ENCODE results near the gene PLPP4. TPM values are rescaled to one million over a fixed set of nuclear protein-coding genes. Genes with fewer than 3 reads are reported as not detected.

The PLPP4 gene
- polyA plus RNA-seq, 2 donors = not detected

DNA sequence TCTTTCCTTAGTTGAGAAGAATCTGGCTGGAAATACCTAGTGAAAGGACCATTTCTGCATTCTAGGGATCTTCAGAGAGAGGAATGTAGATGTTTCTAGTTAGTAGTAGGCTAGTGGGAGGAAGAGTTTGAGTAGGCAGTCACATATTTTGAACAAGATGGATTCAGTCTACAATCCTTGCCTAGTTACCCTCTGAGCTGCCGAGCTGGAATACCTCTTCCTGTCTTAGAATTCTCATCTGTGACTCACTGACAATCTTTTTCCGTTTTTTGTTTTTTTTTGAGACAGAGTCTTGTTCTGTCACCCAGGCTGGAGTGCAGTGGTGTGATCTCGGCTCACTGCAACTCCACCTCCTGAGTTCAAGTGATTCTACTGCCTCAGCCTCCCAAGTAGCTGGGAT, 30.7 kb upstream of the PLPP4 start:
- no peaks in the 10 kb centered on the region for H3K4me1 ChIP-seq (ENCODE audit: control insufficient read depth in 2 of 2, insufficient read depth in 2 of 2, low read length in 1 of 2)
- WGBS, 2 donors = 72 to 74% methylated on average over 3 of the region's 3 CpGs
- H3K27me3 ChIP-seq (ENCODE audit: control insufficient read depth in 1 of 2, insufficient read depth in 2 of 2, low read length in 2 of 2) = no peaks in the 10 kb centered on the region
- no peak overlapping the region for H3K27ac ChIP-seq (ENCODE audit: low read depth in 2 of 2, low read length in 1 of 2)
- H3K4me3 ChIP-seq (ENCODE audit: low read depth in 1 of 2, low read length in 2 of 2) = no peak overlapping the region
- H3K36me3 ChIP-seq (ENCODE audit: control insufficient read depth in 2 of 2, insufficient read depth in 2 of 2, low read length in 1 of 2) = no peaks in the 10 kb centered on the region
- H3K9me3 ChIP-seq (ENCODE audit: control insufficient read depth in 2 of 2, insufficient read depth in 1 of 2, low read depth in 1 of 2, low read length in 1 of 2) = no peaks in the 10 kb centered on the region

DNA sequence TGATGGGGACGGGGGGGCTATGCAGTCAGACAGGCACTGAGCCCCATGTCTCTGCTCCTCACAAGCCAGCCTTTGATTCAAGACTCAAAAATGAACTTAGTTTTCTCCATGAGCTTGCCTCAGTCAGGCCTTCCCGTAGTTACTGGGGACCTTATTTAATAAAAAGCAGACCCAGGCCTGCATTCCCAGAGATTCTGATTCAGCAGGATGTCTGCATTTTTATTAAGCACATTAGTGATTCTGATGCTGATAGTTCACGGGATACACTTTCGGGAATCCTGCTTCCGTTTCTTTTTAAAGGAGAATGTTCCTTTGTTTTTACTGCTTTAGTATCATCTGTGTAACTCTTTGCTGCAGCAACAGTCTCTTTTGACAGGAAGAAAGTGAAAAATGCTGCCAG, 28.3 kb upstream of the PLPP4 start:
- Histone ChIP-seq H3K36me3 (ENCODE audit: control insufficient read depth in 2 of 2, insufficient read depth in 2 of 2, low read length in 1 of 2) (no peaks in the 10 kb centered on the region), H3K4me1 (ENCODE audit: control insufficient read depth in 2 of 2, insufficient read depth in 2 of 2, low read length in 1 of 2) (no peaks in the 10 kb centered on the region), H3K4me3 (ENCODE audit: low read depth in 1 of 2, low read length in 2 of 2) (no peak overlapping the region), H3K9me3 (ENCODE audit: control insufficient read depth in 2 of 2, insufficient read depth in 1 of 2, low read depth in 1 of 2, low read length in 1 of 2) (no peaks in the 10 kb centered on the region), H3K27me3 (ENCODE audit: control insufficient read depth in 1 of 2, insufficient read depth in 2 of 2, low read length in 2 of 2) (no peaks in the 10 kb centered on the region), H3K27ac (ENCODE audit: low read depth in 2 of 2, low read length in 1 of 2) (no peak overlapping the region)
- 70 to 75% methylated on average over 5 of the region's 5 CpGs for WGBS, 2 donors

- H3K36me3 ChIP-seq (ENCODE audit: control insufficient read depth in 2 of 2, insufficient read depth in 2 of 2, low read length in 1 of 2) = no peaks in the 10 kb centered on the region
- 71 to 77% methylated on average over 5 of the region's 5 CpGs for WGBS, 2 donors
Measured at GRCh38 chr10:120429395-120429794, 27.6 kb upstream of the PLPP4 start.

DNA sequence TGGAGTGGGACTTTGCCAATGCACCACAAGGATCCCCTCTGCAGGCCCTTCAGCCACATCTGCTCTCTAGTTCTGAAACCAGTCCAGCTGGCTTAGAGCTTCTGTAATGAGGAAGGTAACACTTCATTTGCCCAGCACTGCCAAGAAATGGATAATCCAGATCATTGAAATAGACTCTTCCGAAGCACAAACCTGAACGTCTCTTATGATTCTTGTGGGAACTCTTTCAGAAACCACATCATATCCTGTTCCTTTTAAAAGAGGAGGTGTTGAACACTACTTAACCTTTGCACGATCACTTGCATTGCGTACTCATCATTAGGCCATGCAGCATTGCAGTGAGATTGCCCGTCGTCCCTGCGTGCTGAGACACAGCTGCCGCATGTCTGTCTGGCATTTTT, 25.8 kb upstream of the PLPP4 start:
- H3K4me3 ChIP-seq (ENCODE audit: low read depth in 1 of 2, low read length in 2 of 2) = no peak overlapping the region
- H3K36me3 ChIP-seq (ENCODE audit: control insufficient read depth in 2 of 2, insufficient read depth in 2 of 2, low read length in 1 of 2) = no peaks in the 10 kb centered on the region
- no peaks in the 10 kb centered on the region for H3K9me3 ChIP-seq (ENCODE audit: control insufficient read depth in 2 of 2, insufficient read depth in 1 of 2, low read depth in 1 of 2, low read length in 1 of 2)
- no peak overlapping the region for H3K27ac ChIP-seq (ENCODE audit: low read depth in 2 of 2, low read length in 1 of 2)
- WGBS, 2 donors = 37 to 54% methylated on average over 8 of the region's 8 CpGs
- H3K4me1 ChIP-seq (ENCODE audit: control insufficient read depth in 2 of 2, insufficient read depth in 2 of 2, low read length in 1 of 2) = no peaks in the 10 kb centered on the region
- H3K27me3 ChIP-seq (ENCODE audit: control insufficient read depth in 1 of 2, insufficient read depth in 2 of 2, low read length in 2 of 2) = no peaks in the 10 kb centered on the region

More at GRCh38 chr10:120429395-120429794, 27.6 kb upstream of the PLPP4 start:
- Histone ChIP-seq H3K4me1 (ENCODE audit: control insufficient read depth in 2 of 2, insufficient read depth in 2 of 2, low read length in 1 of 2) (no peaks in the 10 kb centered on the region), H3K27ac (ENCODE audit: low read depth in 2 of 2, low read length in 1 of 2) (no peak overlapping the region), H3K4me3 (ENCODE audit: low read depth in 1 of 2, low read length in 2 of 2) (no peak overlapping the region), H3K9me3 (ENCODE audit: control insufficient read depth in 2 of 2, insufficient read depth in 1 of 2, low read depth in 1 of 2, low read length in 1 of 2) (no peaks in the 10 kb centered on the region), H3K27me3 (ENCODE audit: control insufficient read depth in 1 of 2, insufficient read depth in 2 of 2, low read length in 2 of 2) (no peaks in the 10 kb centered on the region)

- Histone ChIP-seq H3K27me3 (ENCODE audit: control insufficient read depth in 1 of 2, insufficient read depth in 2 of 2, low read length in 2 of 2) (no peaks in the 10 kb centered on the region), H3K9me3 (ENCODE audit: control insufficient read depth in 2 of 2, insufficient read depth in 1 of 2, low read depth in 1 of 2, low read length in 1 of 2) (no peaks in the 10 kb centered on the region), H3K27ac (ENCODE audit: low read depth in 2 of 2, low read length in 1 of 2) (no peak overlapping the region), H3K36me3 (ENCODE audit: control insufficient read depth in 2 of 2, insufficient read depth in 2 of 2, low read length in 1 of 2) (no peaks in the 10 kb centered on the region), H3K4me1 (ENCODE audit: control insufficient read depth in 2 of 2, insufficient read depth in 2 of 2, low read length in 1 of 2) (no peaks in the 10 kb centered on the region), H3K4me3 (ENCODE audit: low read depth in 1 of 2, low read length in 2 of 2) (no peak overlapping the region)
- 57 to 63% methylated on average over 3 of the region's 3 CpGs for WGBS, 2 donors
Measured at GRCh38 chr10:120432209-120432608, 24.8 kb upstream of the PLPP4 start.

- WGBS, 2 donors = 69 to 73% methylated on average over 3 of the region's 3 CpGs
Measured at GRCh38 chr10:120433141-120433540, 23.9 kb upstream of the PLPP4 start.

DNA sequence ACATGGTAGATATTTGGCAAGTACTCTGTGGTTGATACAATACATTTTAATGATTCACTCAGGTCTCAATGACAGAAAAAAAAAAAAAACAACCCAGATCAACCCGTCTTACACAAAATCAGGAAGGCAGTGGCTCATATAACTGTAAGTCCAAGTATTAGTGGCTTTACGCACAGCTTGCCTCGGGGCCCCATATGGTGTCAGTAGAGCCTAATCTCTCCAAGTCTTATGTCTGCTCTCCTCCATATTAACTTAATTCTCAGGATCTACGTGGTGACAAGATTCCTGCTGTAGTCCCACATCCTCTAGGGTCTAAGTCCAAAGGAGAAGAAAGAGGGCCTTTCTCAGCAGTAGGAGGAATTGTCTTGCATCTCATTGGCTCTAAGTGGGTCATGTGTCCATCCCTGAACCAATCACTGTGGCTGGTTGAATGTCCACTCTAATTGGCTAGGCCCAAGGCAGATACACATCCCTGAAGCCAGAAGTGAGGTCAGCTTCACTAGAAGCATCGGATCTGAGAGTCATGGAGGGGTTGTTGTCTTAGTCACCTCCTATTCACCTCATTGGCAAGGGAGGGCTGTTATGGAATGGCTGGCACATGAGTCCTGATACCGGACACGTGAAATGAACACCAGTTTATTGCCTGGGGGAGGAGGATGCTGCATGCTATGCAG, 20.5 kb upstream of the PLPP4 start:
- H3K9me3 ChIP-seq (ENCODE audit: control insufficient read depth in 2 of 2, insufficient read depth in 1 of 2, low read depth in 1 of 2, low read length in 1 of 2) = no peaks in the 10 kb centered on the region
- no peaks in the 10 kb centered on the region for H3K27me3 ChIP-seq (ENCODE audit: control insufficient read depth in 1 of 2, insufficient read depth in 2 of 2, low read length in 2 of 2)
- H3K36me3 ChIP-seq (ENCODE audit: control insufficient read depth in 2 of 2, insufficient read depth in 2 of 2, low read length in 1 of 2) = no peaks in the 10 kb centered on the region
- 78 to 80% methylated on average over 7 of the region's 7 CpGs for WGBS, 2 donors
- no peaks in the 10 kb centered on the region for H3K4me1 ChIP-seq (ENCODE audit: control insufficient read depth in 2 of 2, insufficient read depth in 2 of 2, low read length in 1 of 2)
- H3K4me3 ChIP-seq (ENCODE audit: low read depth in 1 of 2, low read length in 2 of 2) = no peak overlapping the region
- no peak overlapping the region for H3K27ac ChIP-seq (ENCODE audit: low read depth in 2 of 2, low read length in 1 of 2)

More at GRCh38 chr10:120433141-120433540, 23.9 kb upstream of the PLPP4 start:
- Histone ChIP-seq H3K9me3 (ENCODE audit: control insufficient read depth in 2 of 2, insufficient read depth in 1 of 2, low read depth in 1 of 2, low read length in 1 of 2) (no peaks in the 10 kb centered on the region), H3K27ac (ENCODE audit: low read depth in 2 of 2, low read length in 1 of 2) (no peak overlapping the region), H3K4me1 (ENCODE audit: control insufficient read depth in 2 of 2, insufficient read depth in 2 of 2, low read length in 1 of 2) (no peaks in the 10 kb centered on the region), H3K4me3 (ENCODE audit: low read depth in 1 of 2, low read length in 2 of 2) (no peak overlapping the region), H3K36me3 (ENCODE audit: control insufficient read depth in 2 of 2, insufficient read depth in 2 of 2, low read length in 1 of 2) (no peaks in the 10 kb centered on the region), H3K27me3 (ENCODE audit: control insufficient read depth in 1 of 2, insufficient read depth in 2 of 2, low read length in 2 of 2) (no peaks in the 10 kb centered on the region)

DNA sequence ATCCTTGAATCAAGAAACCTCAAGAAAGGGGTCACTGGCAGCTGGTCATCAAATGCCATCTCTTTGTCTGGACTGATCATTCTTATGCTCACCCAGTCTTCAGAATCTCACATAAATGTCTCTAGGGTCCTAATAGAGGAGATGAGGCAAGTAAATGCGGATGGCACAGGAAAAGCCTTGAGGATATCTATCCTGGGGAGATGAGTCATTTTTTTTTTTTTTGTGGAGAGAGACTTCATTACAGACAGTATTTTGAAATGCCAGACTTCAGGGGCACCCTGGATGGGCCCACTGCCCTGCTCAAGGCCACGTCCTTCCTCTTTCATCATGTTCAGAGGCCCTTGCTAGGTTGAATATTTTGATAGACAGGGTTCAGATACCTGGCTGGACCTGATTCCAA, 19.5 kb upstream of the PLPP4 start:
- WGBS, 2 donors = 36 to 80% methylated on average over 2 of the region's 2 CpGs
- Histone ChIP-seq H3K4me3 (ENCODE audit: low read depth in 1 of 2, low read length in 2 of 2) (no peak overlapping the region), H3K36me3 (ENCODE audit: control insufficient read depth in 2 of 2, insufficient read depth in 2 of 2, low read length in 1 of 2) (no peaks in the 10 kb centered on the region), H3K27ac (ENCODE audit: low read depth in 2 of 2, low read length in 1 of 2) (no peak overlapping the region), H3K27me3 (ENCODE audit: control insufficient read depth in 1 of 2, insufficient read depth in 2 of 2, low read length in 2 of 2) (no peaks in the 10 kb centered on the region), H3K4me1 (ENCODE audit: control insufficient read depth in 2 of 2, insufficient read depth in 2 of 2, low read length in 1 of 2) (no peaks in the 10 kb centered on the region), H3K9me3 (ENCODE audit: control insufficient read depth in 2 of 2, insufficient read depth in 1 of 2, low read depth in 1 of 2, low read length in 1 of 2) (no peaks in the 10 kb centered on the region)

DNA sequence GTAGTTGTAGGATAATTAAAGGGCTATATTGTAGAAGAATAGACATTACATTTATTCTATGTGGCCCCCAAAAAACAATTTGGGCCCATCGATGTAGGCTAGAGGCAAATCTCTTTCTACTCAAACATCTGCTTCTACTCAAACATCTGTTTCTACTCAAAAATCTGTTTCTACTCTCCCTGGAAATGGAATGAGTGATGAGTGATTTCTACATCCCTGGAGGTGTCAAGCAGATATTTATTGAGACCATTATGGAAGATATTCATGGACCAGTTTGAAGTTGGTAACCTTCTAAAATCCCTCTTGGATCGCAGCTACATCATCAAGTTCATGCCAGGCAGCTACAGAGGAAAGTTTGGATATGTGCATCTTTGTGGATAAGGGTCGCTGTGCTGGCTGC, 5.1 kb upstream of the PLPP4 start:
- 75 to 76% methylated on average over 3 of the region's 3 CpGs for WGBS, 2 donors
- no peak overlapping the region for H3K27ac ChIP-seq (ENCODE audit: low read depth in 2 of 2, low read length in 1 of 2)
- H3K4me3 ChIP-seq (ENCODE audit: low read depth in 1 of 2, low read length in 2 of 2) = no peak overlapping the region
- no peaks in the 10 kb centered on the region for H3K36me3 ChIP-seq (ENCODE audit: control insufficient read depth in 2 of 2, insufficient read depth in 2 of 2, low read length in 1 of 2)
- peaks cover 0 to 3% of the 10 kb centered on the region in 2 donors for H3K9me3 ChIP-seq (ENCODE audit: control insufficient read depth in 2 of 2, insufficient read depth in 1 of 2, low read depth in 1 of 2, low read length in 1 of 2)
- peaks cover 0 to 4% of the 10 kb centered on the region in 2 donors for H3K4me1 ChIP-seq (ENCODE audit: control insufficient read depth in 2 of 2, insufficient read depth in 2 of 2, low read length in 1 of 2)
- H3K27me3 ChIP-seq (ENCODE audit: control insufficient read depth in 1 of 2, insufficient read depth in 2 of 2, low read length in 2 of 2) = no peaks in the 10 kb centered on the region

DNA sequence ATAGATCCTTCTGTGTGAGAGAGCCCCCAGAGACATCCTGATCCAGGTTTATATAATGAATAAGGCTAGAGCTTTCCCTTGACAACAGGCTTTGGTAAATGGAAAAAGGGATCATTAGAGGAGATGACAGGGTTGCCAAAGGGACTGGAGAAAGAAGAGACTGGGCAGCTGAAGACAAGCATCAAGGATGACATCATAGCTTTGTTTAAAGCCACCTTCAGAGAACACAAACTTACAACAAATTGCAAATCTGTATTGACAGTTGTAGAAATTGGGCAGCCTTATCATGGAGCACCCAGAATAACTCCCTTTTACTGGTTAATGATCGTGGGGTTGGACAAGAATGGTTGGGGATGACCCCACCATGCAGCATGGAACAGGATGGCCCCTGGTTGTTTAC, 3.7 kb upstream of the PLPP4 start:
- Histone ChIP-seq H3K36me3 (ENCODE audit: control insufficient read depth in 2 of 2, insufficient read depth in 2 of 2, low read length in 1 of 2) (no peaks in the 10 kb centered on the region), H3K27ac (ENCODE audit: low read depth in 2 of 2, low read length in 1 of 2) (no peak overlapping the region), H3K27me3 (ENCODE audit: control insufficient read depth in 1 of 2, insufficient read depth in 2 of 2, low read length in 2 of 2) (peaks cover 3 to 5% of the 10 kb centered on the region in 2 donors), H3K9me3 (ENCODE audit: control insufficient read depth in 2 of 2, insufficient read depth in 1 of 2, low read depth in 1 of 2, low read length in 1 of 2) (peaks cover 0 to 3% of the 10 kb centered on the region in 2 donors), H3K4me3 (ENCODE audit: low read depth in 1 of 2, low read length in 2 of 2) (no peak overlapping the region), H3K4me1 (ENCODE audit: control insufficient read depth in 2 of 2, insufficient read depth in 2 of 2, low read length in 1 of 2) (peaks cover 5 to 9% of the 10 kb centered on the region in 2 donors)
- 50 to 76% methylated on average over 1 of the region's 1 CpG for WGBS, 2 donors

Measured in esophagus (tissue), 2 donors.